H1 (cell line): ENCODE measurements around the gene TCEANC2. TPM values are rescaled to one million over a fixed set of nuclear protein-coding genes. Genes with fewer than 3 reads are reported as not detected.
A peak's percentile ranks its signal among the peaks of the same experiment; 100 is the strongest.

Experiments
- CTCF ChIA-PET: fragments of 300-600 bp; sonication (Branson Sonifier 250); formaldehyde crosslinking; loops from one replicate; lab custom pipeline; 2021; ENCODE audit not compliant: partially characterized antibody; lab: Charles Lee
- POLR2A ChIA-PET: fragments of 300-600 bp; sonication (Branson Sonifier 250); formaldehyde crosslinking; loops from one replicate; lab custom pipeline; 2021; ENCODE audit warnings: inconsistent platforms; ENCODE audit not compliant: partially characterized antibody; lab: Charles Lee
- DNase-seq, 2 experiments: peaks; one replicate each; pipeline versions ENCODE4 v3.0.0 to v3.0.0-alpha.2; 2010 to 2022; ENCODE audit warnings: low spot score in 2 of 2, low read depth in 1 of 2, mixed read lengths in 1 of 2
- FAIRE-seq: peaks from 2 replicates; lab custom pipeline; 2011; peaks lifted over from hg19 to GRCh38; lab: Jason Lieb, UNC
- H2AFZ ChIP-seq: 2 replicates; pipeline ENCODE4 v1.8.1; 2012; ENCODE audit warnings: low read length, inconsistent platforms
- H2AK5ac ChIP-seq: 2 replicates; pipeline ENCODE4 v1.6.1; 2013; ENCODE audit warnings: low read depth, low read length
- H2BK120ac ChIP-seq: replicated peaks from 2 replicates; pipeline ENCODE3; 2013; ENCODE audit warnings: low read depth, low read length, inconsistent platforms
- H2BK12ac ChIP-seq: 2 replicates; pipeline ENCODE4 v1.6.1; 2013; ENCODE audit warnings: low read depth, low read length
- H2BK15ac ChIP-seq: 2 replicates; pipeline ENCODE4 v1.6.1; 2013; ENCODE audit warnings: low read length
- H2BK20ac ChIP-seq: 2 replicates; pipeline ENCODE4 v1.6.1; 2013; ENCODE audit warnings: low read length
- H2BK5ac ChIP-seq: 2 replicates; pipeline ENCODE4 v1.6.1; 2013; ENCODE audit warnings: low read depth, low read length
- H3K14ac ChIP-seq: 2 replicates; pipeline ENCODE4 v1.6.1; 2013; ENCODE audit warnings: inconsistent platforms; ENCODE audit not compliant: insufficient read length
- H3K18ac ChIP-seq: 2 replicates; pipeline ENCODE4 v1.6.1; 2013; ENCODE audit warnings: low read length; ENCODE audit errors: extremely low read depth
- H3K23ac ChIP-seq: 2 replicates; pipeline ENCODE4 v1.6.1; 2013; ENCODE audit warnings: inconsistent platforms; ENCODE audit not compliant: insufficient read length
- H3K23me2 ChIP-seq: 2 replicates; pipeline ENCODE4 v1.6.1; 2013; ENCODE audit warnings: low read depth, low read length
- H3K27ac ChIP-seq: 2 replicates; pipeline ENCODE4 v1.6.1; 2011; ENCODE audit warnings: low read depth, low read length, inconsistent platforms
- H3K27me3 ChIP-seq, 4 experiments: replicated peaks in 1 of 4; 1 replicate in 1 of 4; 2 replicates in 3 of 4; pipeline versions ENCODE4 v1.6.1 to v1.8.1; 2011 to 2013; ENCODE audit warnings: low read length in 3 of 4, mild to moderate bottlenecking in 3 of 4, inconsistent platforms in 2 of 4, mixed read lengths in 2 of 4, moderate library complexity in 1 of 4; ENCODE audit not compliant: control insufficient read depth in 3 of 4, insufficient read depth in 3 of 4; ENCODE audit errors: extremely low read depth in 1 of 4
- H3K36me3 ChIP-seq, 4 experiments: 2 replicates each; pipeline versions ENCODE4 v1.6.1 to v1.8.1; 2011 to 2013; ENCODE audit warnings: mild to moderate bottlenecking in 4 of 4, low read length in 3 of 4, moderate library complexity in 2 of 4, control low read depth in 1 of 4, inconsistent platforms in 1 of 4; ENCODE audit not compliant: insufficient read depth in 4 of 4, control insufficient read depth in 2 of 4
- H3K4ac ChIP-seq: replicated peaks from 2 replicates; pipeline ENCODE3; 2013; ENCODE audit warnings: low read length, low read depth, mixed read lengths, inconsistent platforms; ENCODE audit not compliant: insufficient read length
- H3K4me1 ChIP-seq, 4 experiments: replicated peaks in 1 of 4; 1 replicate in 1 of 4; 2 replicates in 3 of 4; pipeline versions ENCODE4 v1.6.1 to v1.8.1; 2011 to 2013; ENCODE audit warnings: low read length in 3 of 4, inconsistent platforms in 2 of 4, mixed read lengths in 1 of 4; ENCODE audit not compliant: insufficient read depth in 4 of 4, control insufficient read depth in 3 of 4
- H3K4me2 ChIP-seq, 2 experiments: 2 replicates each; pipeline versions ENCODE4 v1.6.1 to v1.8.1; 2011 to 2013; ENCODE audit warnings: low read depth in 2 of 2, low read length in 2 of 2, control low read depth in 1 of 2, inconsistent platforms in 1 of 2, mild to moderate bottlenecking in 1 of 2; ENCODE audit not compliant: insufficient read depth in 1 of 2
- H3K4me3 ChIP-seq, 4 experiments: fragments of 200-600, 300-600 bp in 1 of 4; sonication (generic), shearing (Covaris generic), sonication (Bioruptor Twin) in 1 of 4; 2 replicates each; pipeline versions ENCODE4 v1.5.1 to v1.8.1; 2011 to 2016; ENCODE audit warnings: low read length in 4 of 4, low read depth in 3 of 4, control low read depth in 2 of 4, inconsistent platforms in 2 of 4, mild to moderate bottlenecking in 2 of 4, mixed read lengths in 1 of 4, moderate library complexity in 1 of 4; ENCODE audit not compliant: insufficient read depth in 2 of 4; ENCODE audit errors: extremely low read depth in 1 of 4
- H3K56ac ChIP-seq: replicated peaks from 2 replicates; pipeline ENCODE3; 2013; ENCODE audit warnings: low read depth, mild to moderate bottlenecking, mixed read lengths, low read length, inconsistent platforms; ENCODE audit not compliant: insufficient read length
- H3K79me1 ChIP-seq: 2 replicates; pipeline ENCODE4 v1.6.1; 2013; ENCODE audit warnings: low read depth, low read length, control low read depth
- H3K79me2 ChIP-seq, 2 experiments: 2 replicates each; pipeline versions ENCODE4 v1.6.1 to v1.8.1; 2012 to 2013; ENCODE audit warnings: low read length in 2 of 2, mild to moderate bottlenecking in 2 of 2, inconsistent platforms in 1 of 2; ENCODE audit not compliant: insufficient read depth in 2 of 2, control insufficient read depth in 1 of 2
- H3K9ac ChIP-seq, 4 experiments: replicated peaks in 1 of 4; 1 replicate in 1 of 4; 2 replicates in 3 of 4; pipeline versions ENCODE4 v1.6.1 to v1.8.1; 2011 to 2013; ENCODE audit warnings: low read depth in 3 of 4, low read length in 3 of 4, control low read depth in 2 of 4, mild to moderate bottlenecking in 2 of 4, moderate library complexity in 2 of 4, inconsistent platforms in 1 of 4; ENCODE audit errors: extremely low read depth in 1 of 4
- H3K9me3 ChIP-seq, 2 experiments: 2 replicates each; pipeline versions ENCODE4 v1.6.1 to v1.8.1; 2012 to 2013; ENCODE audit warnings: mild to moderate bottlenecking in 2 of 2, moderate library complexity in 2 of 2, control low read depth in 1 of 2, inconsistent platforms in 1 of 2, low read depth in 1 of 2, low read length in 1 of 2, mixed read lengths in 1 of 2; ENCODE audit not compliant: insufficient read depth in 2 of 2
- H4K20me1 ChIP-seq, 2 experiments: replicated peaks in 1 of 2; 2 replicates each; pipeline versions ENCODE3 to v1.8.1; 2011 to 2013; ENCODE audit warnings: inconsistent platforms in 2 of 2, low read length in 2 of 2, mild to moderate bottlenecking in 1 of 2; ENCODE audit not compliant: insufficient read depth in 2 of 2, control insufficient read depth in 1 of 2
- H4K5ac ChIP-seq: 2 replicates; pipeline ENCODE4 v1.6.1; 2013; ENCODE audit warnings: low read length, low read depth, mixed read lengths, inconsistent platforms; ENCODE audit not compliant: insufficient read length
- H4K8ac ChIP-seq: 2 replicates; pipeline ENCODE4 v1.8.0; 2013; ENCODE audit warnings: mild to moderate bottlenecking, moderate library complexity, low read length, inconsistent platforms; ENCODE audit not compliant: insufficient read depth; ENCODE audit errors: extremely low read depth
- H4K91ac ChIP-seq: replicated peaks from 2 replicates; pipeline ENCODE3; 2013; ENCODE audit warnings: low read length, mixed read lengths, inconsistent platforms; ENCODE audit not compliant: insufficient read length
- ATF3 ChIP-seq: IDR thresholded peaks from 2 replicates; pipeline ENCODE4 v1.6.1; 2011; ENCODE audit warnings: low read depth, mild to moderate bottlenecking, low read length; ENCODE audit not compliant: insufficient read depth
- CHD2 ChIP-seq: IDR thresholded peaks from 2 replicates; pipeline ENCODE4 v1.6.1; 2012; ENCODE audit warnings: low read length, improper control_type of control experiment
- HDAC6 ChIP-seq: IDR thresholded peaks from one replicate; pipeline ENCODE4 v1.7.1; 2012; ENCODE audit warnings: low read depth, mild to moderate bottlenecking, inconsistent platforms, low read length, moderate library complexity
- KDM4A ChIP-seq: IDR thresholded peaks from one replicate; pipeline ENCODE4 v1.7.1; 2012; ENCODE audit warnings: low read depth, mild to moderate bottlenecking, moderate library complexity, low read length, inconsistent platforms; ENCODE audit not compliant: severe bottlenecking
- KDM5A ChIP-seq: fragments of 200-600 bp; IDR thresholded peaks from 2 replicates; pipeline ENCODE4 v1.7.1; 2012; ENCODE audit warnings: mild to moderate bottlenecking, low read length, inconsistent platforms, mixed read lengths
- POLR2AphosphoS5 ChIP-seq: IDR thresholded peaks from 2 replicates; pipeline ENCODE4 v1.6.1; 2011; ENCODE audit warnings: low read depth, low read length
- SIRT6 ChIP-seq: IDR thresholded peaks from one replicate; pipeline ENCODE4 v1.7.1; 2012; ENCODE audit warnings: low read length, inconsistent platforms
- SP2 ChIP-seq: IDR thresholded peaks from 2 replicates; pipeline ENCODE4 v1.6.1; 2012; ENCODE audit warnings: mild to moderate bottlenecking, low read length, inconsistent platforms
- TBP ChIP-seq: IDR thresholded peaks from 2 replicates; pipeline ENCODE4 v1.6.1; 2011; ENCODE audit warnings: low read depth, low read length, improper control_type of control experiment
- WGBS, 2 experiments: shearing (Covaris generic) in 1 of 2; methylation state at CpG; one replicate each; pipeline versions ENCODE4 v1.1.6 to v1.1.7; 2013 to 2015; ENCODE audit warnings: low lambda C conversion rate in 2 of 2, mixed read lengths in 2 of 2, inconsistent platforms in 1 of 2, low coverage in 1 of 2, missing lambda C conversion rate in 1 of 2; ENCODE audit not compliant: insufficient replicate concordance in 2 of 2, insufficient coverage in 1 of 2, insufficient read length in 1 of 2; ENCODE audit errors: extremely low coverage in 1 of 2, missing lambda C conversion rate in 1 of 2; 5-methylcytosine and 5-hydroxymethylcytosine counted together
- polyA plus RNA-seq, 7 experiments: library from polyadenylated mRNA; depleted of rRNA in 3 of 7; stranded (reverse) in 5 of 7; unstranded in 2 of 7; fragments of >200 nt in 5 of 7; fragments of 200-250 nt in 2 of 7; gene quantifications; 1 replicate in 5 of 7; 2 replicates in 1 of 7; 4 replicates in 1 of 7; pipeline versions ENCODE4 v1.2.1 to v1.2.3, GENCODE V29; 2011 to 2013; ENCODE audit warnings: missing spikeins in 2 of 7, mixed read lengths in 2 of 7
- total RNA-seq: library from RNA; stranded (reverse); fragmentation: NEBNext Ultra II Directional; extraction: Animal tissue kit (Norgen Biotek cat#: 25700); gene quantifications from 2 replicates; pipeline ENCODE4 v1.2.1, GENCODE V29; 2021
- TF ChIP-seq, protein P1 (sequence below): IDR thresholded peaks from 2 replicates; pipeline ENCODE4 v1.6.1; 2012; ENCODE audit warnings: low read length, inconsistent platforms

Gene TCEANC2
- total and polyA plus RNA-seq, 2 of the 8 experiments (the other 6 are each of a cell fraction or from before 2014, with no cell fraction given): 4.2 to 8.2 TPM

DNA sequence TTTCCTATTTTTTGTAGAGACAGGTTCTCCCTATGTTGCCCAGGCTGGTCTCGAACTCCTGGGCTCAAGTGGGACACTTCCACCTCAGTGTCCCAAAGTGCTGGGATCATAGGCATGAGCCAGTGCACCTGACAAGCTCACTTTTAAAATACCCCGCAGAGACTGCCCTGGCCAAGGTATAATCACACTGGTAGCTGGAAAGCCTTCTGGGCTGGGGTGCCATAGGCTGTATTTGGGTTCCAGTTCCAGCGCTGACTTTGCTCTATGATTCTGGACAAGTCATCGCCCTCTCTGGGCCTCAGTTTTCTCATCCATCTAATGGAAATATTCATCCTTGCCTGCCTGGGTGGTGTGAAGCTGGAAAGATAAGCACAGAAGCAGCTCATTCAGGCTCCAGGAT, 45.8 kb upstream of the TCEANC2 start:
- ChIA-PET POLR2A (interaction anchor here (1.3 kb wide), 1 partner anchor 13 kb away, joined by 4 read pairs; no protein-coding TSS in a partner anchor), CTCF (interaction anchor here (0.7 to 4.1 kb wide), 6 partner anchors 16 to 147 kb away, joined by 3 to 18 read pairs (median 5); no protein-coding TSS in a partner anchor)
- H3K36me3 ChIP-seq: no peaks in the 10 kb centered on the region
- peak in 1 of 2 experiments; percentile 23 for DNase-seq
- H2BK5ac ChIP-seq: no peak overlapping the region
- H2BK120ac ChIP-seq: no peak overlapping the region
- no peaks in the 10 kb centered on the region for H4K20me1 ChIP-seq
- H2BK15ac ChIP-seq: no peak overlapping the region
- no peaks in the 10 kb centered on the region for H3K79me2 ChIP-seq
- WGBS, 2 experiments: 88% methylated on average over 4 of the region's 4 CpGs; no CpG with 5 or more reads in 1 of the 2 experiments
- no peak overlapping the region for H2BK12ac ChIP-seq
- no peak overlapping the region for H3K56ac ChIP-seq
- H3K9ac ChIP-seq: no peak overlapping the region
- no peaks in the 10 kb centered on the region for H3K27me3 ChIP-seq
- H3K23ac ChIP-seq: no peak overlapping the region
- no peak overlapping the region for H3K18ac ChIP-seq
- no peaks in the 10 kb centered on the region for H3K79me1 ChIP-seq
- H2AK5ac ChIP-seq: no peak overlapping the region
- H3K27ac ChIP-seq: no peak overlapping the region
- H2BK20ac ChIP-seq: no peak overlapping the region
- H3K14ac ChIP-seq: no peak overlapping the region
- H4K8ac ChIP-seq: no peak overlapping the region
- no peak overlapping the region for H2AFZ ChIP-seq
- no peaks in the 10 kb centered on the region for H3K4me1 ChIP-seq
- H3K4ac ChIP-seq: no peak overlapping the region
- H3K9me3 ChIP-seq: peaks cover 3 to 17% of the 10 kb centered on the region in 2 experiments; a peak in 3 of 4 replicates
- no peak overlapping the region for H3K4me3 ChIP-seq
- no peak overlapping the region for H3K4me2 ChIP-seq
- no peak overlapping the region for H4K5ac ChIP-seq
- FAIRE-seq: no peak
- no peak overlapping the region for H4K91ac ChIP-seq
- TF ChIP-seq, protein P1, sequence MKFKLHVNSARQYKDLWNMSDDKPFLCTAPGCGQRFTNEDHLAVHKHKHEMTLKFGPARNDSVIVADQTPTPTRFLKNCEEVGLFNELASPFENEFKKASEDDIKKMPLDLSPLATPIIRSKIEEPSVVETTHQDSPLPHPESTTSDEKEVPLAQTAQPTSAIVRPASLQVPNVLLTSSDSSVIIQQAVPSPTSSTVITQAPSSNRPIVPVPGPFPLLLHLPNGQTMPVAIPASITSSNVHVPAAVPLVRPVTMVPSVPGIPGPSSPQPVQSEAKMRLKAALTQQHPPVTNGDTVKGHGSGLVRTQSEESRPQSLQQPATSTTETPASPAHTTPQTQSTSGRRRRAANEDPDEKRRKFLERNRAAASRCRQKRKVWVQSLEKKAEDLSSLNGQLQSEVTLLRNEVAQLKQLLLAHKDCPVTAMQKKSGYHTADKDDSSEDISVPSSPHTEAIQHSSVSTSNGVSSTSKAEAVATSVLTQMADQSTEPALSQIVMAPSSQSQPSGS: no peak
- no peak for TF ChIP-seq HDAC6
- no peak for TF ChIP-seq CHD2
- TF ChIP-seq POLR2AphosphoS5: no peak
- no peak for TF ChIP-seq SP2
- TF ChIP-seq ATF3: no peak
- no peak for TF ChIP-seq KDM4A
- TF ChIP-seq SIRT6: no peak
- no peak for TF ChIP-seq TBP
- TF ChIP-seq KDM5A: no peak
- TF ChIP-seq, all 59 proteins: peak for 0
- no peaks in the 10 kb centered on the region; the same call in 1 of the 2 replicates for H3K23me2 ChIP-seq
